ENCODE data around the gene MIXL1. TPM values are rescaled to one million over a fixed set of nuclear protein-coding genes. Genes with fewer than 3 reads are reported as not detected.

Gene MIXL1
- total and polyA plus RNA-seq, 2 of the 13 experiments (the other 11 are each of a cell fraction or from before 2014, with no cell fraction given) = 7.6 to 18.5 TPM

- peak; percentile 88; the same call in 1 of the 2 replicates for TF ChIP-seq NRL (CRISPR knock-in tag; IDR thresholded peaks at IDR 0.05; ENCODE audit: borderline replicate concordance)
- peak; percentile 27; the same call in 1 of the 2 replicates for TF ChIP-seq TBX3 (IDR thresholded peaks at IDR 0.05; ENCODE audit: borderline replicate concordance)
- TF ChIP-seq FOXK1 (CRISPR knock-in tag; IDR thresholded peaks at IDR 0.05; ENCODE audit: borderline replicate concordance, low read depth) = peak; percentile 67; the same call in 1 of the 2 replicates
- TF ChIP-seq CCAR2 (optimal IDR thresholded peaks at IDR 0.05; ENCODE audit: low read depth, low read length) = no peak
- TF ChIP-seq NR2F6 (IDR thresholded peaks at IDR 0.05) = peak; percentile 93
- TF ChIP-seq NR2F6 (CRISPR knock-in tag; IDR thresholded peaks at IDR 0.05) = peak; percentile 99
- 0 out of 2 replicates have a peak, but pooled peaks have one; percentile 63 for TF ChIP-seq TSC22D2 (CRISPR knock-in tag; IDR thresholded peaks at IDR 0.05; ENCODE audit: borderline replicate concordance)
- peak; percentile 87 for TF ChIP-seq ZNF546 (CRISPR knock-in tag; conservative IDR thresholded peaks at IDR 0.05)
- peak; percentile 68; the same call in 1 of the 2 replicates for TF ChIP-seq KDM2A (CRISPR knock-in tag; IDR thresholded peaks at IDR 0.05; ENCODE audit: borderline replicate concordance, low read depth)
- peak; percentile 76; the same call in 1 of the 2 replicates for TF ChIP-seq ZNF329 (CRISPR knock-in tag; IDR thresholded peaks at IDR 0.05; ENCODE audit: low read depth)
- TF ChIP-seq TOPORS (CRISPR knock-in tag; IDR thresholded peaks at IDR 0.05) = peak; percentile 65
- peak; percentile 91 for TF ChIP-seq KMT2B (CRISPR knock-in tag; IDR thresholded peaks at IDR 0.05)
- peak; percentile 97 for TF ChIP-seq YEATS4 (CRISPR knock-in tag; IDR thresholded peaks at IDR 0.05; ENCODE audit: borderline replicate concordance)
- TF ChIP-seq ZKSCAN5 (CRISPR knock-in tag; IDR thresholded peaks at IDR 0.05) = 0 out of 2 replicates have a peak, but pooled peaks have one; percentile 36
- TF ChIP-seq MEIS1 (CRISPR knock-in tag; IDR thresholded peaks at IDR 0.05; ENCODE audit: borderline replicate concordance) = 0 out of 2 replicates have a peak, but pooled peaks have one; percentile 93
- no peak; the same call in 1 of the 2 replicates for TF ChIP-seq ZNF367 (CRISPR knock-in tag; IDR thresholded peaks at IDR 0.05; ENCODE audit: borderline replicate concordance)
- TF ChIP-seq ZNF691 (CRISPR knock-in tag; IDR thresholded peaks at IDR 0.05; ENCODE audit: borderline replicate concordance, low read depth) = peak; percentile 69
- peak; percentile 56; the same call in 1 of the 2 replicates for TF ChIP-seq ZNF451 (CRISPR knock-in tag; IDR thresholded peaks at IDR 0.05)
- TF ChIP-seq HNRNPL (IDR thresholded peaks at IDR 0.05; ENCODE audit: low read depth, low read length) = peak; percentile 85
- no peak for TF ChIP-seq SOX13 (IDR thresholded peaks at IDR 0.05)
- TF ChIP-seq SOX13 (CRISPR knock-in tag; conservative IDR thresholded peaks at IDR 0.05 in 1 of 2, IDR thresholded peaks at IDR 0.05 in 1 of 2) = peak in 1 of 2 experiments; percentile 33; a peak in 1 of 4 replicates
- TF ChIP-seq NR3C1 (CRISPR knock-in tag; IDR thresholded peaks at IDR 0.05) = no peak
- TF ChIP-seq ZNF136 (CRISPR knock-in tag; IDR thresholded peaks at IDR 0.05; ENCODE audit: low read depth) = peak; percentile 76; the same call in 1 of the 2 replicates
- TF ChIP-seq ZNF101 (CRISPR knock-in tag; IDR thresholded peaks at IDR 0.05; ENCODE audit: borderline replicate concordance, low read depth) = 0 out of 2 replicates have a peak, but pooled peaks have one; percentile 71
- no peak for TF ChIP-seq ZNF75D (CRISPR knock-in tag; IDR thresholded peaks at IDR 0.05; ENCODE audit: borderline replicate concordance)
- 0 out of 2 replicates have a peak, but pooled peaks have one; percentile 55 for TF ChIP-seq ZBTB2 (CRISPR knock-in tag; IDR thresholded peaks at IDR 0.05; ENCODE audit: low read depth)
- no peak for TF ChIP-seq FOXJ3 (CRISPR knock-in tag; IDR thresholded peaks at IDR 0.05; ENCODE audit: borderline replicate concordance)
- peak; percentile 60; the same call in 1 of the 2 replicates for TF ChIP-seq ZIK1 (CRISPR knock-in tag; IDR thresholded peaks at IDR 0.05; ENCODE audit: borderline replicate concordance, low read depth)
These were observed 37.1 kb upstream of the MIXL1 start, which contains the start of gene ACBD3 (continued) for GRCh38 chr1:226186124-226187018.
